ENCODE data around the gene SLC24A3.

SLC24A3 gene

GRCh38 chr20:19692100-19692499 lies 479.7 kb downstream of the SLC24A3 start:
- DNase-seq: no peak

GRCh38 chr20:19692685-19693119 lies 480.3 kb downstream of the SLC24A3 start:
- peak; percentile 6 for DNase-seq

- no peak for DNase-seq
Observed at GRCh38 chr20:19693508-19693907, 481.1 kb downstream of the SLC24A3 start.

DNA sequence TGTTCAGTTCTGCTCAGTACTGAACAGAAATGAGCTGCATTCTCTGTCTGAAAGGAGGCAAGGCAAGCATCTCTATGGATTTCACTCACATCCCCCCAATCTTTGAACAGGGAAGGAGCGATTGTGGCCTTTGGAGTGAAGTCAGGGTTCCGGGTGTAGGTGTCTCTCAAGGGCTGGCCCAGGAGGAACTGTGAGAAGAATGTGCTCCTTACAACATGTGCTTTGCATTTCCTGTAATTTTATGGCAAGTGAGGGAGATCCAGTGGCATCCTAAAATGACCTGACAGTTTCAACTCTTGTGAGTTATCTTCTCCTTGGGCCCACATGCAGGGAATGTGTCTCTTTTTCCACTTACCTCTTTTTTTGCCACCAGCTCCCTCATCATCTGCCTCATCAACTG lies 482.6 kb downstream of the SLC24A3 start:
- DNase-seq: no peak

GRCh38 chr20:19696620-19697019 lies 484.2 kb downstream of the SLC24A3 start:
- no peak for DNase-seq

DNA sequence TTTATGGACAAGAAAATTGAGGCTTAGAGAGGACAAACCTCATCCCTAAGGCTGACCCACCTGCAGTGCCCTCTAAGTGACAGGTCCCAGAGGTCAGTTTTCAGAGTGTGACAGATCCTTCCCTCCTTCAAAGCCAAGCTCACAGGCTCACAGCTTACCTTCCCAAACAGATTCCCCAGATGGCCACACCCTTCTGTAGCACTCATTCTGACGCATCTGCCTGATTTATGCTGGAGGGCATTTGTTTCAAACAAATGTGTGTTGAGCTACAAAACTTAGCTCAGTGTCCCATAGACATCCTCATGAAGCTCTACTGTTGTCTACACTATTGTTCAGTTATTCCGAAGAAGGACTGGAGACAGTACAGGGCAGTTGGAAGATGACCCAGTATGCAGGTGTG lies 485.0 kb downstream of the SLC24A3 start:
- no peak for DNase-seq

DNA sequence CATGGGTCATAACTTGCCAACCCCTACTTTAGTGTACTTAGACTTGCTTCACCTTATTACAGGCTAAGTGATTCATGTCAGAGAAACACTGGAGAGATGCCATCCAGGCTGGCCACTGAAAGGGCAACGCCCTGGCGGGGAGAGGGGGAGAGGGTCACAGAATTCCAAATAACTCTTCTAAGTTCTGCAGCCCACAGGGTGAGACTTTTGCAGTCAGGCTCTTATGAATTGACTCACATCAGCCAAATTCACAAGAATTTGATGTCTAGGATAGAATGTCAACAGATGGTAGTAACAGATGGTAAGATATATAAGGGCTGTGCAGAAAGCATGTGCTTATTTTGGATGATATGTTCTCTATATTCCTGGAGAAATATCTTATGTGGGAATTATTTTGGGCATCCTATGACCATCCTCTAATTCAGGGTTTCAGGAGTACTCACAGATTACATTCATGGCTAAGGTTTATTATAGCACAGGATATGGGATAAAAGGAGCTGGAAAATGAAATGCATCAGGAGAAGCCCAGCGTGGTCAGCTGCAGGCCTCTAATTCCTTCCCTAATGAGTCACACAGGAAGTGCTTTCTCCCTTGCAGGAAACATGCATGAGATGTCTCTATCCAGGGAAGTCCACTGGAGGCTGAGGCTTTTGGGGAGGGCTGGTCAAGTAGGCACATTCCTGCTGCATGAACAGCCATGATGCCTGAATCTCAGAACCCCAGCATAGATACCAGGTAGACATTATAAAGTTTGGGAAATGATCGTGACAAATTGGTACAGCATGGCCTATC lies 486.9 kb downstream of the SLC24A3 start:
- DNase-seq: no peak

DNA sequence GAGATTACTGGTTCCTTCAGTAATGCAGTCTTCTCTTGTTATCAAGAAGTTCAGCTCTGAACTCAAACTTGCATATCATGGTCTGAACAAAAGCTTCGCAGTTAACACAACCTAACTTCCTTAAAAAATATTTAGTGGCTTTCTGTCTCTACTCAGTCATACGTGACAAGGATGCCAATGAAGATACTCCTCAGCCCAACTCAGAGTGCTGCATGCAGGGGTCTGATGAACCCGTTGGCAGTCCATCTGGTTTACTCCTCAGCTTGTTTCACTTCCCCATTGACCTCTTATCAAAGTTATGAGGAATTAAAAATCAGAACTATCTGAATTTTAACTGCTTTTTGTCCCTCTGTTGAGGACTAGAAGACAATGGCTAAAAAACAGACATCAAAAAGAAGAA lies 489.0 kb downstream of the SLC24A3 start:
- DNase-seq: no peak

GRCh38 chr20:19706463-19706862 lies 494.0 kb downstream of the SLC24A3 start:
- no peak for DNase-seq

DNA sequence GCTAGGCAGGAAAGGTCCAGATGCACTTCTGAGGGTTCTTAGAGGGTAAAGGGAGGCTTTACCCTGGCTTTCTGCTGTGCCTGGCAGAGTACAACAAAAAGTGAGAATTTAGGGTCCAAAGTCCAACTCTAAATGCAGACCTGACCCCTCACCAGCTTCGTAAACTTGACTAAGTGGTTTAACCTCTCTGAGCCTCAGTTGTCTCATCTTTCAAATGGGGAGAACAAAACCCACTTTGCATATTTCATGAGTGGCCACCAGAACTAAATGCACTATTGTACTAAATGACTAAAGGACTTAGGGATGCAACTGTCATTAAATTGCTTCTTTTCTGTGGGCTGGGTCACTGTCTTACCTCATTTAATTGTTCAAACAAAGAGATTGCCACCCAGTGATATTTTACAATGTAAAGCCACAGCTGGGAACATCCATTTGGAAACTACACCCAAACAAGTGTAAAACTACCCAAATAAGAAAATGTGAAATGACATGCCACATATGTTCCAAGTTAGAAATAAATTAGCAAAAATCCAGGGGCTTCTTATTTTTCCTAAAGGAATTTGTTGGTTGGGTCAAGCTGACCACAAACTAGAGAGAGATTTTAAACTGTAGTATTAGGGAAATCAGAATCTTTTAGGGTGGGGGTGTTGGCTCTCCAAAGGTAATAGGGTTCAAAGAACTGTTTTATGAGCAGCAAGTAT lies 497.3 kb downstream of the SLC24A3 start:
- DNase-seq: no peak

DNA sequence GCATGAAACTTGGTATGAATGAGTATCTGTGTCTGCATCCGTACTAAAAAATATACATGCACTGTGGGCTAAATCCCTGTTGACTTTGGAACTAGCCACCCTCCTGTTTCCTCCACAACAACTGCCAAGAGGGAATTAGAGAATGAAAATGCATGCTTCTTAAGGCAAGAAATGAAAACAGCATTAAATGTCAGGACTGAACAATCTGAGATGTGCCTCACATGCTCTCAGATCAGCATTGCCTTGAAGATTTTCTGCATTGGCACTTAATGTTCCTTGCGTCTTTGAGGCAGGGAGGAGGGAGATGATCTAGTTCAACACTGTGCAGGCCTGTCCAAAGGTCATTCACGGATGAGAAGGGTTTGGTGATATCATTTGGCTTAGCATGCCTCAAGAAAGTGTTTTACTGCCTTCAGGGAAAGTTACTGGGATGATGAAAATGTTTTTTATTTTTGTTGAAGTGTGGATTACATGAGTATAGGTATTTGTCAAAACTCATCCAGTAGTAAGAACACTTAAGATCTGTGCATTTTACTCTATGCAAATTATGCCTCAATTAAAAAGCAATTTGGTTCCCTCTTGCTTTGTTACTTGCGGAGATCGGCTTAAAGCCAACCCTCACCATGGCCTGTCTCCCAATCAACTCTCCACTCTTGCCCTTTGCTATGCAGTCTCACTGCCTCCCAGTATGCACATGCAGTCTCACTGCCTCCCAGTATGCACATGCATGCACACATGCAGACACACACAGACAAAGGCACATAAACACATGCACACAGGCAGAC lies 498.1 kb downstream of the SLC24A3 start:
- DNase-seq: no peak

- no peak for DNase-seq
Observed at GRCh38 chr20:19711126-19711525, 498.7 kb downstream of the SLC24A3 start.

GRCh38 chr20:19712721-19713260 lies 500.3 kb downstream of the SLC24A3 start:
- no peak for DNase-seq

DNA sequence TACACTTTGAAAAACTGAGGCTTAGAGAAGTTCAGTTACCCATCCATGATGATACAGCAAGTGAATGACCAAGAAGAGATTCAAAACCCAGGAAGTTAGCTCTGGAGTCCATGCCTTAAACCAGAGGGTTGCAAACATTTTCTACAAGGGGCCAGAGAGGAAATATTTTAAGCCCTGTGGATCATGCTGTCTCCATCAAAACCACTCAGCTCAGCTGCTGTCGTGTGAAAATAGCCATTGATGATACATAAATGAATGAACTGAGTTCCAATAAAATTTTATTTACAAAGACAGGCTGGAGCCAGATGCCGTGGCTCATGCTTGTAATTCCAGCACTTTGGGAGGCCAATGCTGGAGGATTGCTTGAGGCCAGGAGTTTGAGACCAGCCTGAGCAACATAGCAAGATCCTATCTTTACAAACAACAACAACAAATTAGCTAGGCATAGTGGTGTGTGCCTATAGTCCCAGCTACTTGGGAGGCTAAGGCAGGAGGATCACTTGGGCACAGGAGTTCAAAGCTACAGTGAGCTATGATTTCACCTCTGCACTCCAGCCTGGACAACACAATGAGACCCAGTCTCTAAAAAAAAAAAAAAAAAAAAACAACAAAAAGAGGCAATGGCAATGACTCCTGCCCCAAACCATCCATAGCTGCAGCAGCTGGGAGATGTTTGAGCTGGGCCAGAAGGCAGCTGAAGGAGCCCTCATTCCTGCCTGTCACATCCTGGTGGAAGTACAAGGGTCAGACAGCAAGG lies 501.6 kb downstream of the SLC24A3 start:
- no peak for DNase-seq

DNA sequence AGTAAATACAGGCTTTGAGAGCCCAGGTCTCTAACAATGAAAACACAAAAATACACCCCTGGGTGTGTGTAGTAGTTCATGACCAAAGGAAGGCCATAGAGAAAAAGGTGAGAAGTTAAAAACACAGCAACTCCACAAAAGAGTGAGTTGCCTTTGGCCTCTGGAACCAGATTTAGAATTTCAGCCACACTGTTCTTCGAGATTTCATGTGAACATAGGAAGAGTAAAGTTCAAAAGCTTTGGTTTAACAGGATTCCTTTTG lies 502.1 kb downstream of the SLC24A3 start:
- no peak for DNase-seq

DNA sequence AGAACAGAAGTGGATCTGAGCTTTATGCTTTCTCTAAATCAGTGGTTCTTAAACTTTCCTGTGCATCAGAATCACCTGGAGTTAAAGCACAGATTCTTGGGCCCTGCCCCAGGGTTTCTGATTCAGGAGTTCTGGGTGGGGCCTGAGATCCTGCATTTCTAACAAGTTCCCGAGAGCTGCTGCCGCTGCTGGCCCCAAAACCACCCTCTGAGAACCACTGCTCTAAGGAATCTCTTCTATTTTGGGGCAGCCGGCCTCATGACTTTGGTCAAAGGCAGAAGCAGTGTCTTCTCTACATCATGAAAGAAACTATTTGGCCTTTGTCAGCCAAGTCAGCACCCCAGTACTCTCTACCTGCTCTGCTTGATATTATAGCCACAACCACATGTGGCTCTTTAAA lies 503.5 kb downstream of the SLC24A3 start:
- no peak for DNase-seq

DNA sequence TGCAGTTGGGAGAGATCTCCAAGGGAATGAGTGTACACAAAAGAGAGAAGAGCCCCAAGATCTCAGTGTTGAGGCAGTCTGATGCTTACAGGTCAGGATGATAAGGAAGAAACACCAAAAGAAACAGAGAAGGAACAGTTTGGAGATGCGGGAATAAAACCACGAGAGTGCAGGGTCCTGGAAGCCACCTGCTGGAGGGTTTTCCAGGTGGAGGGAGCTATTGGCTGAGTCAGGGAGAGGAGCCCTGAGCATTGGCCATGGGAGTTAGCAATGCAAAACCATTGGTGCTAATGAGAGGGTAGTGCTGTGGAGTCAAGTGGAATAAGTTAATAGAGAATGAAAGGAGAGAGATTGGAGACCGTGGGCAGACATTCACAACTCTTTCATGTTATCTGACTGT lies 506.4 kb downstream of the SLC24A3 start:
- DNase-seq: no peak

GRCh38 chr20:19720991-19721390 lies 508.5 kb downstream of the SLC24A3 start:
- DNase-seq: no peak

- DNase-seq: no peak
Observed at GRCh38 chr20:19723051-19723450, 510.6 kb downstream of the SLC24A3 start.

GRCh38 chr20:19723813-19724430 lies 511.5 kb downstream of the SLC24A3 start:
- no peak for DNase-seq

GRCh38 chr20:19725373-19725772 lies 512.9 kb downstream of the SLC24A3 start:
- DNase-seq: no peak

GRCh38 chr20:19725814-19726525 lies 513.5 kb downstream of the SLC24A3 start:
- DNase-seq: no peak
